HEK293 (cell line): ENCODE measurements around the gene RABGGTA.
A peak's percentile ranks its signal among the peaks of the same experiment; 100 is the strongest.

ENCODE experiments used
- CTCF ChIA-PET: fragments of 350-600 bp; formaldehyde crosslinking; extraction: SDS; loops from one replicate; lab custom pipeline; 2021; ENCODE audit warnings: antibody characterized with exemption; lab: Yijun Ruan, JAX
- POLR2A ChIA-PET: fragments of 300-600 bp; formaldehyde crosslinking; extraction: SDS; loops from one replicate; lab custom pipeline; 2020; ENCODE audit warnings: antibody characterized with exemption, inconsistent platforms; lab: Yijun Ruan, JAX
- H3K27ac ChIP-seq: fragments of 200-500 bp; sonication (Bioruptor generic); 2 replicates; pipeline ENCODE4 v1.5.1; 2014; ENCODE audit warnings: low read depth, low read length, control low read depth, inconsistent platforms; ENCODE audit errors: extremely low read depth
- H3K36me3 ChIP-seq, 2 experiments: fragments of 200-500 bp in 1 of 2; sonication (Bioruptor generic) in 1 of 2; 1 replicate in 1 of 2; 2 replicates in 1 of 2; pipeline ENCODE4 v1.5.1; 2014 to 2017; ENCODE audit warnings: inconsistent platforms in 2 of 2, low read length in 2 of 2; ENCODE audit not compliant: control insufficient read depth in 2 of 2, insufficient read depth in 1 of 2
- H3K4me1 ChIP-seq: fragments of 200-500 bp; sonication (Bioruptor generic); 2 replicates; pipeline ENCODE4 v1.5.1; 2014; ENCODE audit warnings: mild to moderate bottlenecking, low read length, inconsistent platforms; ENCODE audit not compliant: control insufficient read depth, insufficient read depth
- H3K4me3 ChIP-seq: 2 replicates; pipeline ENCODE4 v1.5.1; 2011; ENCODE audit warnings: low read depth, mild to moderate bottlenecking, control low read depth, low read length, moderate library complexity
- H3K9me3 ChIP-seq: fragments of 200-500 bp; sonication (Bioruptor generic); 2 replicates; pipeline ENCODE4 v1.5.1; 2014; ENCODE audit warnings: low read depth, low read length, inconsistent platforms; ENCODE audit not compliant: control insufficient read depth, insufficient read depth
- HOXC10 ChIP-seq: sonication (generic); formaldehyde crosslinking; IDR thresholded peaks from 2 replicates; pipeline ENCODE4 v1.8.1; 2023; ENCODE audit warnings: mild to moderate bottlenecking, missing genetic modification reagents
- KLF1 ChIP-seq: fragments of 450-650 bp; formaldehyde crosslinking; IDR thresholded peaks from 2 replicates; pipeline ENCODE4 v1.5.1; 2016; ENCODE audit warnings: missing biosample characterization, missing genetic modification characterization
- MYNN ChIP-seq: fragments of 450-650 bp; formaldehyde crosslinking; IDR thresholded peaks from 2 replicates; pipeline ENCODE4 v1.5.1; 2016; ENCODE audit warnings: missing biosample characterization, missing genetic modification characterization, borderline replicate concordance
- TCF7L2 ChIP-seq: IDR thresholded peaks from 2 replicates; pipeline ENCODE4 v1.6.1; 2011; ENCODE audit warnings: low read depth, mild to moderate bottlenecking, inconsistent platforms, low read length, moderate library complexity, borderline replicate concordance
- ZEB2 ChIP-seq: fragments of 450-650 bp; formaldehyde crosslinking; IDR thresholded peaks from 2 replicates; pipeline ENCODE4 v1.5.1; 2016; ENCODE audit warnings: missing biosample characterization, missing genetic modification characterization
- ZNF133 ChIP-seq: fragments of 450-650 bp; formaldehyde crosslinking; IDR thresholded peaks from 2 replicates; pipeline ENCODE4 v1.5.1; 2016; ENCODE audit warnings: missing biosample characterization, missing genetic modification characterization
- ZNF155 ChIP-seq: fragments of 450-650 bp; formaldehyde crosslinking; IDR thresholded peaks from 2 replicates; pipeline ENCODE4 v1.5.1; 2016; ENCODE audit warnings: missing biosample characterization, missing genetic modification characterization
- ZNF157 ChIP-seq: fragments of 450-650 bp; formaldehyde crosslinking; IDR thresholded peaks from 2 replicates; pipeline ENCODE4 v1.5.1; 2016; ENCODE audit warnings: missing biosample characterization, missing genetic modification characterization
- ZNF19 ChIP-seq: fragments of 450-650 bp; formaldehyde crosslinking; IDR thresholded peaks from 2 replicates; pipeline ENCODE4; 2016; ENCODE audit warnings: missing biosample characterization, missing genetic modification characterization, low read depth
- ZNF211 ChIP-seq: fragments of 450-650 bp; formaldehyde crosslinking; IDR thresholded peaks from 2 replicates; pipeline ENCODE4 v1.5.1; 2016; ENCODE audit warnings: low read depth, missing biosample characterization, missing genetic modification characterization
- ZNF239 ChIP-seq: fragments of 450-650 bp; formaldehyde crosslinking; IDR thresholded peaks from 2 replicates; pipeline ENCODE4 v1.5.1; 2016; ENCODE audit warnings: missing biosample characterization, missing genetic modification characterization
- ZNF274 ChIP-seq, 2 experiments: fragments of 200-500 bp in 1 of 2; fragments of 450-650 bp in 1 of 2; sonication (Bioruptor generic) in 1 of 2; formaldehyde crosslinking in 1 of 2; IDR thresholded peaks; 2 replicates each; pipeline versions ENCODE4 v1.5.1 to v1.6.1; 2014 to 2016; ENCODE audit warnings: borderline replicate concordance in 1 of 2, inconsistent platforms in 1 of 2, low read length in 1 of 2, missing biosample characterization in 1 of 2, missing genetic modification characterization in 1 of 2
- ZNF341 ChIP-seq: fragments of 450-650 bp; formaldehyde crosslinking; IDR thresholded peaks from 2 replicates; pipeline ENCODE4; 2016; ENCODE audit warnings: low read depth, missing biosample characterization, missing genetic modification characterization
- ZNF354C ChIP-seq: fragments of 450-650 bp; formaldehyde crosslinking; IDR thresholded peaks from 2 replicates; pipeline ENCODE4 v1.5.1; 2016; ENCODE audit warnings: missing biosample characterization, missing genetic modification characterization, low read depth, borderline replicate concordance
- ZNF501 ChIP-seq: fragments of 450-650 bp; formaldehyde crosslinking; IDR thresholded peaks from 2 replicates; pipeline ENCODE4 v1.5.1; 2016; ENCODE audit warnings: missing biosample characterization, missing genetic modification characterization
- ZNF544 ChIP-seq: fragments of 450-650 bp; formaldehyde crosslinking; IDR thresholded peaks from 2 replicates; pipeline ENCODE4 v1.5.0; 2017; ENCODE audit warnings: missing biosample characterization, missing genetic modification characterization
- ZNF658 ChIP-seq: fragments of 450-650 bp; formaldehyde crosslinking; IDR thresholded peaks from 2 replicates; pipeline ENCODE4; 2016; ENCODE audit warnings: missing biosample characterization, missing genetic modification characterization
- ZSCAN30 ChIP-seq: fragments of 450-650 bp; IDR thresholded peaks from 2 replicates; pipeline ENCODE4 v1.5.1; 2018; ENCODE audit warnings: missing biosample characterization, mild to moderate bottlenecking, missing genetic modification characterization, moderate library complexity
- TF ChIP-seq, protein P1 (sequence below): sonication (generic); formaldehyde crosslinking; IDR thresholded peaks from 2 replicates; pipeline ENCODE4 v1.8.1; 2022; ENCODE audit warnings: mild to moderate bottlenecking, moderate library complexity, missing genetic modification reagents
- TF ChIP-seq, protein P2 (sequence below): fragments of 450-650 bp; formaldehyde crosslinking; IDR thresholded peaks from 2 replicates; pipeline ENCODE4 v1.5.1; 2016; ENCODE audit warnings: missing biosample characterization, missing genetic modification characterization
- TF ChIP-seq, protein P3 (sequence below): fragments of 450-650 bp; formaldehyde crosslinking; IDR thresholded peaks from 2 replicates; pipeline ENCODE4; 2016; ENCODE audit warnings: missing biosample characterization, missing genetic modification characterization
- TF ChIP-seq, protein P4 (sequence below): fragments of 450-650 bp; formaldehyde crosslinking; IDR thresholded peaks from 2 replicates; pipeline ENCODE4 v1.5.1; 2016; ENCODE audit warnings: missing biosample characterization, missing genetic modification characterization

Gene RABGGTA

DNA sequence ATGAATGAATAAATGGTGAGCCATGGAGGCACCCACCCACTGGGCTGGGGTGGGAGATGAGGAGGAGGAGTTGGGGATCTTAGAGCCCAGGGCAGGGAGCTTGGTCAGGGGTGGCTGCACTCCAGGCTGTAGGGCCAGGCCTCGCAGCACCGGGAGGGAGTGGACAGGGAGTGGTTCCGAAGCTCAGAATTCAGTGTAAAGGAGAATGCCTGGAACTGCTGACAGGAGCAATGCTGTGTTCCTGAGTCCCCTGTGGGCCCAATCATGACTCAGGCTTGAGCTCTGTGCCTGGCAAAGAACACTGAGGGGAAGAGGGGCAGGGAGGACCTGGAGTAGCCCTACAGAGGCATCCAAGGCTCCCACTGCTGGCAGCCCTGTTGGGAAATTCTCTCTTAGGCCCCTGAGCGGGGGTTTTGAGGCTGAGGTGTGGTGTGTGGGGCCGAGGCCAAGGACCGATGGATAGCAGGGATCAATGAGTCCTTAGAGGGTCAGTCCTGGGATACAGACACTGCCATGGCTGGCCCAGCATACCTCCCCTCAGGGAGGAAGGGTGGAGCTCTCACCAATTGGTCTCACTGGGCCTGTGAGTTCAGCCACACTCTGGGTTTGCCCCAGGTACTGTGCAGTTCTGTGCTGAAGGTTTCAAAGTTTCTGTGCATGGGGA is 9.5 kb upstream of the RABGGTA start:
- no peak for TF ChIP-seq TCF7L2
- TF ChIP-seq, protein P1, sequence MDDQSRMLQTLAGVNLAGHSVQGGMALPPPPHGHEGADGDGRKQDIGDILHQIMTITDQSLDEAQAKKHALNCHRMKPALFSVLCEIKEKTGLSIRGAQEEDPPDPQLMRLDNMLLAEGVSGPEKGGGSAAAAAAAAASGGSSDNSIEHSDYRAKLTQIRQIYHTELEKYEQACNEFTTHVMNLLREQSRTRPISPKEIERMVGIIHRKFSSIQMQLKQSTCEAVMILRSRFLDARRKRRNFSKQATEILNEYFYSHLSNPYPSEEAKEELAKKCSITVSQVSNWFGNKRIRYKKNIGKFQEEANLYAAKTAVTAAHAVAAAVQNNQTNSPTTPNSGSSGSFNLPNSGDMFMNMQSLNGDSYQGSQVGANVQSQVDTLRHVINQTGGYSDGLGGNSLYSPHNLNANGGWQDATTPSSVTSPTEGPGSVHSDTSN (CRISPR knock-in tag) = no peak
- TF ChIP-seq ZSCAN30 = no peak
- no peak for TF ChIP-seq KLF1 (tag by site-specific recombination)
- no peaks in the 10 kb centered on the region for H3K9me3 ChIP-seq
- POLR2A ChIA-PET = interaction anchor here (0.5 to 2.9 kb wide), 2 partner anchors 10 to 810 kb away, joined by 3 to 14 read pairs; partner anchors contain the start of gene RABGGTA
- no peaks in the 10 kb centered on the region for H3K36me3 ChIP-seq
- no peak overlapping the region for H3K27ac ChIP-seq
- no peaks in the 10 kb centered on the region for H3K4me1 ChIP-seq
- H3K4me3 ChIP-seq = no peak overlapping the region
- CTCF ChIA-PET = interaction anchor here (0.6 to 1.5 kb wide), 4 partner anchors 9 to 33 kb away, joined by 3 to 4 read pairs (median 4); partner anchors contain the start of gene RABGGTA

DNA sequence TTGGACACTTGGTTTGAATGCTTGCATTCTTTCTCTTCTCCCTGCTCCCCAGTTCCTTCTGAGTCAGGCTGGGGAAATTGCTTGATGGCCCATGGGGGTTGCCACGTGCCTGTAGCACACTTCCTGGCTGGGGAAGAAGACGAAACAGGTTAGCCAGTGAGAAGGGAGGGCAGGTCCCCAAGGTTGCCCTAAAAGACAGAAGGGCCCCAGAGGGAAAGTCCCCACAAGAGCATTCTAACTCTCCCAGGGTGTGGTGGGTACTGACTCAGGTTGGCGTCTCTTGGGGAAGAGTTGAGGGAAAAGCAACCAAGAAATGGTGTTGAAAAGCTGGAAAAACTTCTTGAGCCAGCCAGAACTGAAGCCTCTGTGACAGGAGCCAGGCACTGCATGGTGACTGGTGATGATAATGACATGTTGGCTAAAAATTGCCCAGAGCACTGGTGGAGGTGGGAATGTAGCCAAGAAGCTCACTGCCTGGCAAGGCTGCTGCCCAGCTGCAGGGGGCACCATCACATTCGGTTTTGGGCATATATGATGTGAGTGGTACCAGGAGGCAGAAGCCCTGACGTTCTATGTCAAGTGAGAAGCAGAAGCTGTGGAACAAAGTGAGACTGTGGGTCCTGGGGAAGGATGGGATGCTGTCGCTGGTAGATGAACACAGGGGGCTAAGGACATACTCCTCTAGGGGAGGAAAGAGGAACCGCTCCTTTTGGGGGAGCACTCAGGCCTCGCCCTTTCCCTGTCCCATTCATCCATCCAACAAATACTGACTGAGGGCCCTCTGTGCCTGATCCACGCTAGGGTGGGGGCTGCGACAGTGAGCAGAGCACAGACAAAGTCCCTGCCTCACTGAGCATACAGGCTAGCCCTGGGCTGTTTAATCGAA is 8.1 kb upstream of the RABGGTA start:
- Histone ChIP-seq H3K36me3 (no peaks in the 10 kb centered on the region), H3K9me3 (no peaks in the 10 kb centered on the region), H3K4me1 (no peaks in the 10 kb centered on the region), H3K27ac (no peak overlapping the region), H3K4me3 (no peak overlapping the region)
- CTCF ChIA-PET = interaction anchor here (2.2 kb wide), 1 partner anchor 18 kb away, joined by 12 read pairs; no protein-coding TSS in a partner anchor
- POLR2A ChIA-PET = interaction anchor here (2.9 kb wide), 1 partner anchor 8 kb away, joined by 14 read pairs; the partner anchor contains the start of gene RABGGTA
- no peak for TF ChIP-seq MYNN (tag by site-specific recombination)
- no peak for TF ChIP-seq ZNF354C
- TF ChIP-seq ZNF239 (tag by site-specific recombination) = no peak
- no peak for TF ChIP-seq ZNF19 (tag by site-specific recombination)
- TF ChIP-seq, protein P2, sequence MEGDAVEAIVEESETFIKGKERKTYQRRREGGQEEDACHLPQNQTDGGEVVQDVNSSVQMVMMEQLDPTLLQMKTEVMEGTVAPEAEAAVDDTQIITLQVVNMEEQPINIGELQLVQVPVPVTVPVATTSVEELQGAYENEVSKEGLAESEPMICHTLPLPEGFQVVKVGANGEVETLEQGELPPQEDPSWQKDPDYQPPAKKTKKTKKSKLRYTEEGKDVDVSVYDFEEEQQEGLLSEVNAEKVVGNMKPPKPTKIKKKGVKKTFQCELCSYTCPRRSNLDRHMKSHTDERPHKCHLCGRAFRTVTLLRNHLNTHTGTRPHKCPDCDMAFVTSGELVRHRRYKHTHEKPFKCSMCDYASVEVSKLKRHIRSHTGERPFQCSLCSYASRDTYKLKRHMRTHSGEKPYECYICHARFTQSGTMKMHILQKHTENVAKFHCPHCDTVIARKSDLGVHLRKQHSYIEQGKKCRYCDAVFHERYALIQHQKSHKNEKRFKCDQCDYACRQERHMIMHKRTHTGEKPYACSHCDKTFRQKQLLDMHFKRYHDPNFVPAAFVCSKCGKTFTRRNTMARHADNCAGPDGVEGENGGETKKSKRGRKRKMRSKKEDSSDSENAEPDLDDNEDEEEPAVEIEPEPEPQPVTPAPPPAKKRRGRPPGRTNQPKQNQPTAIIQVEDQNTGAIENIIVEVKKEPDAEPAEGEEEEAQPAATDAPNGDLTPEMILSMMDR = peak; percentile 70; the same call in 1 of the 2 replicates
- no peak for TF ChIP-seq ZNF155 (tag by site-specific recombination)
- no peak for TF ChIP-seq ZNF157 (tag by site-specific recombination)
- TF ChIP-seq ZNF658 (tag by site-specific recombination) = no peak

DNA sequence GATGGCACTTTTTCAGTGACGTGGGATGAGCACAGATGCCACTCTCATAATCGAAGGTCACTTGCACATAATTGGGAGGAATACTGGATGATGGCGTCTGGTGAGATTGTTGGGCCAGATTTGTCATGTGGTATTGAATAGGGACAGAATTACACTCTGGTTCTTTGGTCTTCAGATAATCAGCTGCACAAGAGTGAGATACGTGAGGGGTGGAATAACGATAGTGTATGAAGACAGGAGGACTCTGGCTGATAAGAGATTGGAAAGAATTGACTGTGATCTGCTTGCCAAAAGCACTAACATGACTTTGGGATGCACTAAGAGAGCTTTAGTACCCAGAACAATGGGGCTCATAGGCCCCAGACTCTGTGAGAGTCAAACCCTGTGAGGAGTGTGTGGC is 7.0 kb upstream of the RABGGTA start:
- Histone ChIP-seq H3K36me3 (no peaks in the 10 kb centered on the region), H3K4me3 (no peak overlapping the region), H3K9me3 (no peaks in the 10 kb centered on the region), H3K27ac (no peak overlapping the region), H3K4me1 (no peaks in the 10 kb centered on the region)
- ChIA-PET CTCF (interaction anchor here (0.6 to 2.2 kb wide), 7 partner anchors 19 to 220 kb away, joined by 3 to 12 read pairs (median 5); partner anchors contain the start of genes CIDEB and TINF2), POLR2A (interaction anchor here (0.5 kb wide), 1 partner anchor 107 kb away, joined by 3 read pairs; no protein-coding TSS in a partner anchor)
- TF ChIP-seq ZNF341 (tag by site-specific recombination) = no peak
- TF ChIP-seq, protein P3, sequence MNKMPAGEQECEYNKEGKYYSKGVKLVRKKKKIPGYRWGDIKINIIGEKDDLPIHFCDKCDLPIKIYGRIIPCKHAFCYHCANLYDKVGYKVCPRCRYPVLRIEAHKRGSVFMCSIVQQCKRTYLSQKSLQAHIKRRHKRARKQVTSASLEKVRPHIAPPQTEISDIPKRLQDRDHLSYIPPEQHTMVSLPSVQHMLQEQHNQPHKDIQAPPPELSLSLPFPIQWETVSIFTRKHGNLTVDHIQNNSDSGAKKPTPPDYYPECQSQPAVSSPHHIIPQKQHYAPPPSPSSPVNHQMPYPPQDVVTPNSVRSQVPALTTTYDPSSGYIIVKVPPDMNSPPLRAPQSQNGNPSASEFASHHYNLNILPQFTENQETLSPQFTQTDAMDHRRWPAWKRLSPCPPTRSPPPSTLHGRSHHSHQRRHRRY = no peak
- TF ChIP-seq ZNF501 (tag by site-specific recombination) = no peak
- no peak for TF ChIP-seq ZNF274 (IDR thresholded peaks at IDR 0.05; ENCODE audit: low read length)
- TF ChIP-seq ZNF274 (tag by site-specific recombination; IDR thresholded peaks at IDR 0.05; ENCODE audit: borderline replicate concordance) = no peak
- no peak for TF ChIP-seq ZNF133 (tag by site-specific recombination)
- TF ChIP-seq, protein P4, sequence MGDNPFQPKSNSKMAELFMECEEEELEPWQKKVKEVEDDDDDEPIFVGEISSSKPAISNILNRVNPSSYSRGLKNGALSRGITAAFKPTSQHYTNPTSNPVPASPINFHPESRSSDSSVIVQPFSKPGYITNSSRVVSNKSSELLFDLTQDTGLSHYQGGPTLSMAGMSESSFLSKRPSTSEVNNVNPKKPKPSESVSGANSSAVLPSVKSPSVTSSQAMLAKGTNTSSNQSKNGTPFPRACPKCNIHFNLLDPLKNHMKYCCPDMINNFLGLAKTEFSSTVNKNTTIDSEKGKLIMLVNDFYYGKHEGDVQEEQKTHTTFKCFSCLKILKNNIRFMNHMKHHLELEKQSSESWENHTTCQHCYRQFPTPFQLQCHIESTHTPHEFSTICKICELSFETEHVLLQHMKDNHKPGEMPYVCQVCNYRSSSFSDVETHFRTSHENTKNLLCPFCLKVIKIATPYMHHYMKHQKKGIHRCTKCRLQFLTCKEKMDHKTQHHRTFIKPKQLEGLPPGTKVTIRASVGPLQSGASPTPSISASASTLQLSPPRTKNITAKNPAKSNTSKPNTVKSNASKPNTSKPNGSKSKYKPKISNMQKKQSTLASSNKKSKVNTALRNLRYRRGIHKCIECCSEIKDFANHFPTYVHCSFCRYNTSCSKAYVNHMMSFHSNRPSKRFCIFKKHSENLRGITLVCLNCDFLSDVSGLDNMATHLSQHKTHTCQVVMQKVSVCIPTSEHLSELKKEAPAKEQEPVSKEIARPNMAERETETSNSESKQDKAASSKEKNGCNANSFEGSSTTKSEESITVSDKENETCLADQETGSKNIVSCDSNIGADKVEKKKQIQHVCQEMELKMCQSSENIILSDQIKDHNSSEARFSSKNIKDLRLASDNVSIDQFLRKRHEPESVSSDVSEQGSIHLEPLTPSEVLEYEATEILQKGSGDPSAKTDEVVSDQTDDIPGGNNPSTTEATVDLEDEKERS = no peak
- no peak for TF ChIP-seq ZNF211 (tag by site-specific recombination)
- TF ChIP-seq ZEB2 (tag by site-specific recombination) = no peak
- no peak for TF ChIP-seq ZNF544
- no peak for TF ChIP-seq HOXC10 (CRISPR knock-in tag)
